ENCODE results near the gene FAM83E.
"Not testable (repeated sequence)": the region's sequence is repeated elsewhere in the genome, so short reads cannot be mapped to it uniquely, and the experiment has no call there.

Gene FAM83E

GRCh38 chr19:48614436-48615230 is at the start of gene FAM83E:
TSS of gene FAM83E (minus strand) at chr19:48615076. CDS start at chr19:48613372, 1,704 bp downstream.
- Histone ChIP-seq H3K36me3 (ENCODE audit: control insufficient read depth in 1 of 2, insufficient read depth in 2 of 2, low read length in 2 of 2) (peaks cover 16 to 31% of the 10 kb centered on the region in 2 donors), H3K27ac (ENCODE audit: low read length) (peak within 1 kb of the TSS; percentile 77), H3K9me3 (ENCODE audit: control insufficient read depth in 1 of 2, low read length in 2 of 2) (no peaks in the 10 kb centered on the region), H3K4me1 (ENCODE audit: control insufficient read depth in 1 of 2, insufficient read depth in 2 of 2, low read length in 2 of 2) (peaks cover 11 to 28% of the 10 kb centered on the region in 2 donors), H3K27me3 (ENCODE audit: low read depth, low read length) (no peaks in the 10 kb centered on the region), H3K4me3 (ENCODE audit: low read depth in 1 of 2, low read length in 2 of 2) (peak within 1 kb of the TSS in 1 of 2 donors; percentile 37)

- no peaks in the 10 kb centered on the region for H3K27me3 ChIP-seq (ENCODE audit: low read depth, low read length)
- H3K9me3 ChIP-seq (ENCODE audit: control insufficient read depth in 1 of 2, low read length in 2 of 2), result no peaks in the 10 kb centered on the region
- no peaks in the 10 kb centered on the region for H3K36me3 ChIP-seq (ENCODE audit: control insufficient read depth in 1 of 2, insufficient read depth in 2 of 2, low read length in 2 of 2)
- H3K4me3 ChIP-seq (ENCODE audit: low read depth in 1 of 2, low read length in 2 of 2), result no peak overlapping the region
- H3K4me1 ChIP-seq (ENCODE audit: control insufficient read depth in 1 of 2, insufficient read depth in 2 of 2, low read length in 2 of 2), result no peaks in the 10 kb centered on the region
- no peak overlapping the region for H3K27ac ChIP-seq (ENCODE audit: low read length)
Observed at GRCh38 chr19:48664476-48664875, 49.6 kb upstream of the FAM83E start.

- no peaks in the 10 kb centered on the region for H3K4me1 ChIP-seq (ENCODE audit: control insufficient read depth in 1 of 2, insufficient read depth in 2 of 2, low read length in 2 of 2)
- no peaks in the 10 kb centered on the region for H3K36me3 ChIP-seq (ENCODE audit: control insufficient read depth in 1 of 2, insufficient read depth in 2 of 2, low read length in 2 of 2)
- H3K27ac ChIP-seq (ENCODE audit: low read length), result no peak overlapping the region
Observed at GRCh38 chr19:48663667-48664066, 48.8 kb upstream of the FAM83E start.

GRCh38 chr19:48661711-48662090 is 46.8 kb upstream of the FAM83E start:
- H3K4me3 ChIP-seq (ENCODE audit: low read depth in 1 of 2, low read length in 2 of 2), result no peak overlapping the region
- no peaks in the 10 kb centered on the region for H3K4me1 ChIP-seq (ENCODE audit: control insufficient read depth in 1 of 2, insufficient read depth in 2 of 2, low read length in 2 of 2)
- H3K9me3 ChIP-seq (ENCODE audit: control insufficient read depth in 1 of 2, low read length in 2 of 2), result no peaks in the 10 kb centered on the region
- no peak overlapping the region for H3K27ac ChIP-seq (ENCODE audit: low read length)
- no peaks in the 10 kb centered on the region for H3K27me3 ChIP-seq (ENCODE audit: low read depth, low read length)
- H3K36me3 ChIP-seq (ENCODE audit: control insufficient read depth in 1 of 2, insufficient read depth in 2 of 2, low read length in 2 of 2), result no peaks in the 10 kb centered on the region

More at GRCh38 chr19:48663667-48664066, 48.8 kb upstream of the FAM83E start:
- no peaks in the 10 kb centered on the region for H3K27me3 ChIP-seq (ENCODE audit: low read depth, low read length)
- H3K9me3 ChIP-seq (ENCODE audit: control insufficient read depth in 1 of 2, low read length in 2 of 2), result no peaks in the 10 kb centered on the region
- H3K4me3 ChIP-seq (ENCODE audit: low read depth in 1 of 2, low read length in 2 of 2), result no peak overlapping the region

GRCh38 chr19:48660852-48661710 is 46.2 kb upstream of the FAM83E start:
- Histone ChIP-seq H3K4me3 (ENCODE audit: low read depth in 1 of 2, low read length in 2 of 2) (peak overlapping the region; percentile 10 to 35), H3K4me1 (ENCODE audit: control insufficient read depth in 1 of 2, insufficient read depth in 2 of 2, low read length in 2 of 2) (no peaks in the 10 kb centered on the region), H3K27me3 (ENCODE audit: low read depth, low read length) (no peaks in the 10 kb centered on the region), H3K27ac (ENCODE audit: low read length) (peak overlapping the region; percentile 71), H3K9me3 (ENCODE audit: control insufficient read depth in 1 of 2, low read length in 2 of 2) (no peaks in the 10 kb centered on the region), H3K36me3 (ENCODE audit: control insufficient read depth in 1 of 2, insufficient read depth in 2 of 2, low read length in 2 of 2) (no peaks in the 10 kb centered on the region)

GRCh38 chr19:48659768-48660167 is 44.9 kb upstream of the FAM83E start:
- Histone ChIP-seq H3K27me3 (ENCODE audit: low read depth, low read length) (no peaks in the 10 kb centered on the region), H3K4me3 (ENCODE audit: low read depth in 1 of 2, low read length in 2 of 2) (no peak overlapping the region), H3K4me1 (ENCODE audit: control insufficient read depth in 1 of 2, insufficient read depth in 2 of 2, low read length in 2 of 2) (no peaks in the 10 kb centered on the region), H3K9me3 (ENCODE audit: control insufficient read depth in 1 of 2, low read length in 2 of 2) (no peaks in the 10 kb centered on the region), H3K27ac (ENCODE audit: low read length) (no peak overlapping the region), H3K36me3 (ENCODE audit: control insufficient read depth in 1 of 2, insufficient read depth in 2 of 2, low read length in 2 of 2) (no peaks in the 10 kb centered on the region)

GRCh38 chr19:48658483-48658882 is 43.6 kb upstream of the FAM83E start:
- no peaks in the 10 kb centered on the region for H3K4me1 ChIP-seq (ENCODE audit: control insufficient read depth in 1 of 2, insufficient read depth in 2 of 2, low read length in 2 of 2)
- H3K4me3 ChIP-seq (ENCODE audit: low read depth in 1 of 2, low read length in 2 of 2), result no peak overlapping the region
- no peaks in the 10 kb centered on the region for H3K9me3 ChIP-seq (ENCODE audit: control insufficient read depth in 1 of 2, low read length in 2 of 2)
- no peak overlapping the region for H3K27ac ChIP-seq (ENCODE audit: low read length)
- H3K36me3 ChIP-seq (ENCODE audit: control insufficient read depth in 1 of 2, insufficient read depth in 2 of 2, low read length in 2 of 2), result no peaks in the 10 kb centered on the region
- H3K27me3 ChIP-seq (ENCODE audit: low read depth, low read length), result no peaks in the 10 kb centered on the region

GRCh38 chr19:48657828-48658227 is 43.0 kb upstream of the FAM83E start:
- not testable (repeated sequence) for H3K27ac ChIP-seq (ENCODE audit: low read length); H3K36me3 ChIP-seq (ENCODE audit: control insufficient read depth in 1 of 2, insufficient read depth in 2 of 2, low read length in 2 of 2); H3K9me3 ChIP-seq (ENCODE audit: control insufficient read depth in 1 of 2, low read length in 2 of 2); H3K4me1 ChIP-seq (ENCODE audit: control insufficient read depth in 1 of 2, insufficient read depth in 2 of 2, low read length in 2 of 2); H3K27me3 ChIP-seq (ENCODE audit: low read depth, low read length); H3K4me3 ChIP-seq (ENCODE audit: low read depth in 1 of 2, low read length in 2 of 2)

- Histone ChIP-seq H3K27me3 (ENCODE audit: low read depth, low read length) (no peaks in the 10 kb centered on the region), H3K9me3 (ENCODE audit: control insufficient read depth in 1 of 2, low read length in 2 of 2) (no peaks in the 10 kb centered on the region), H3K4me1 (ENCODE audit: control insufficient read depth in 1 of 2, insufficient read depth in 2 of 2, low read length in 2 of 2) (no peaks in the 10 kb centered on the region), H3K4me3 (ENCODE audit: low read depth in 1 of 2, low read length in 2 of 2) (no peak overlapping the region), H3K27ac (ENCODE audit: low read length) (no peak overlapping the region), H3K36me3 (ENCODE audit: control insufficient read depth in 1 of 2, insufficient read depth in 2 of 2, low read length in 2 of 2) (no peaks in the 10 kb centered on the region)
Observed at GRCh38 chr19:48656840-48657474, 42.1 kb upstream of the FAM83E start.

- H3K27ac ChIP-seq (ENCODE audit: low read length), result no peak overlapping the region
- H3K4me1 ChIP-seq (ENCODE audit: control insufficient read depth in 1 of 2, insufficient read depth in 2 of 2, low read length in 2 of 2), result no peaks in the 10 kb centered on the region
Observed at GRCh38 chr19:48654299-48655059, 39.6 kb upstream of the FAM83E start.

GRCh38 chr19:48651683-48652048 is 36.8 kb upstream of the FAM83E start:
- no peak overlapping the region for H3K4me3 ChIP-seq (ENCODE audit: low read depth in 1 of 2, low read length in 2 of 2)
- H3K27ac ChIP-seq (ENCODE audit: low read length), result no peak overlapping the region
- H3K27me3 ChIP-seq (ENCODE audit: low read depth, low read length), result no peaks in the 10 kb centered on the region
- H3K36me3 ChIP-seq (ENCODE audit: control insufficient read depth in 1 of 2, insufficient read depth in 2 of 2, low read length in 2 of 2), result no peaks in the 10 kb centered on the region
- peaks cover 0 to 3% of the 10 kb centered on the region in 2 donors for H3K4me1 ChIP-seq (ENCODE audit: control insufficient read depth in 1 of 2, insufficient read depth in 2 of 2, low read length in 2 of 2)
- H3K9me3 ChIP-seq (ENCODE audit: control insufficient read depth in 1 of 2, low read length in 2 of 2), result no peaks in the 10 kb centered on the region

More at GRCh38 chr19:48654299-48655059, 39.6 kb upstream of the FAM83E start:
- Histone ChIP-seq H3K9me3 (ENCODE audit: control insufficient read depth in 1 of 2, low read length in 2 of 2) (no peaks in the 10 kb centered on the region), H3K27me3 (ENCODE audit: low read depth, low read length) (no peaks in the 10 kb centered on the region), H3K4me3 (ENCODE audit: low read depth in 1 of 2, low read length in 2 of 2) (no peak overlapping the region), H3K36me3 (ENCODE audit: control insufficient read depth in 1 of 2, insufficient read depth in 2 of 2, low read length in 2 of 2) (no peaks in the 10 kb centered on the region)

All from muscle layer of duodenum (tissue), 2 donors.